HG03039 (cell line): ENCODE data around the gene MYMK.

Source experiments
- ATAC-seq: cut with Tn5 transposase; IDR thresholded peaks from one replicate; pipeline ENCODE4 v1.9.1; 2021; ENCODE audit warnings: mild to moderate bottlenecking, moderate library complexity; ENCODE audit not compliant: unreplicated experiment

The MYMK gene

DNA sequence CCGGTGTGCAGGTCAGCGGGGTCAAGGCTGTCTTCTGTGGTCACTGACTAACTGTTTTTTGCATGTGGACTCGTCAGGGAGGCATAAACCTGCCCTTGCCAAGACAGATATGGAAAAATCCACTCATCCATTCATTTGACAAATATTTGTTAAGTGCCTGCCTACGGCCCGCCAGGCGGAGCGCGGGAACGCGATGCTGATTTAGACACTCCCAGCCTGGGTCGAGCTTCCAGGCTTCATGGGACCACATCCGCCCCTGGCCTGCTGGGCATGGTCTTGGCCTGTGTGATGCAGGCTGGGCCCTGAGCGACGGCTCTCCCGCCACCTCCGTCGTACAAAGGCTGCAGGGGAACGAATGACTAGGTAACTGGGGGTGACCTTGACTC, 18.1 kb downstream of the MYMK start:
- ATAC-seq = no peak

DNA sequence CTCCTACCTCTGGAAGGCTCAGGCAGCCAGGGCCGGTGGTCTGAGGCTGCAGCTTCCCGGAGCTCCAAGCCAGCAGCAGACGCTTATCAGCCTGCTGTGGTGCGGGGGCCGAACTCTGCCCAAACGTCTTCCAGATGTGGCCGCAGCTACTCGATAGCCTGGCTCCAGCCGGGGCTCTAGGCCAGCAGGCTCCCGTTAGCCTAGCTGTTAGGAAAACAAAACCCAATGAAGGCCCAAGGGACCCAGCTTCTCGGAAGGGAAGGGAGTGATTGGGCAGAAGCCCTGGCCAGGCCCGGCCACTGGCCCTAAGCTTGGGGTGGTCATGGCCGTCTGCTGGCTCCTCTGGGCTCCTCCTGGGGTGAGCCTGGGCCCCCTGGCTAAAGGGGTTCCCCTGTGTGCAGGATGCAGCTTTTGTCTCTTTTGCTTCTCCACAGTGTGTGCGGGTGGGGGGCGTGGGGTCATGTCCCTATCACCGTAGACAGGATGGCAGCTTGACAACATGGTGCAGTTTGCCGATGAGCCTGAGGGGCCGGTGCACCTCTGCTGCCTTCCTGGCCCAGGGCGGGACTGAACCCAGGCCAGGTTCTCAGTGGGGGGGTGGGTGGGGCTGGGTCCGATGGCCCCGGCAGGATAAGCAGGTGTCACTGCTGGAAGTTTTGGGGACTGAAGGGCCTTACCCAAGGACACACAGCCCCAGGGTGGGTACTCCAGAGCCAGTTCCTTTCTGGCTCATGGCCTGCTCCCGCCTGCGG, 18.7 kb downstream of the MYMK start:
- ATAC-seq = no peak

DNA sequence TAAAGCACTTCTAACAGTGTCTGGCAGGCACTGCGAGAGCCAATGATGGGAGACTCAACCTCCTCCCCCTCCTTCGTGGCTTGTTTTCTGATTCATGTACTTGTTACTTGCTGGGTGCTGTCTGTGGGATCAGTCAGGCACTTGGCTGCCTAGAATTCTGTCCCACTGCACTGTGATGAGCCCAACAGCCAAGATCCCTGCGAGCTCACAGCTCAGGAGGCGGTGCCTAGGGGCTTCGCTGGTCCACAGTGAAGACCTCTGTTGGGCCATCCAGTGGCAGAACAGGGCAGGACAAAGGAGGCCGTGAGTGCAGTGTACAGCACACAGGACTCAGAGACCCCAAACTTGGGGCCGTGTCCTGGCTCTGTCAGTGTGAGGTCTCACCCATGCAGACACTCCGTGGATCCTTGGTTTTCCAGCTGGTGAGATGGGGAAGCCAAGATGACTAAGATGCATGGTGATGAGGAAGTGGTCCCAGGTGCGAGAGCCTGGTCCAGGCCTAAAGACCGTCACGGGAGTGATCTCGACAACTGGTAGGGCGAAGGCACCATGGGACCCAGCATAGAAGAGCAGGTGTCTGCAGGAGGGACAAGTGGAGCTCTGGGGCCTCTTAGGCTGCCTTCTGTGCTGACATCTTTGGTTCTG, 19.5 kb downstream of the MYMK start:
- ATAC-seq = no peak

DNA sequence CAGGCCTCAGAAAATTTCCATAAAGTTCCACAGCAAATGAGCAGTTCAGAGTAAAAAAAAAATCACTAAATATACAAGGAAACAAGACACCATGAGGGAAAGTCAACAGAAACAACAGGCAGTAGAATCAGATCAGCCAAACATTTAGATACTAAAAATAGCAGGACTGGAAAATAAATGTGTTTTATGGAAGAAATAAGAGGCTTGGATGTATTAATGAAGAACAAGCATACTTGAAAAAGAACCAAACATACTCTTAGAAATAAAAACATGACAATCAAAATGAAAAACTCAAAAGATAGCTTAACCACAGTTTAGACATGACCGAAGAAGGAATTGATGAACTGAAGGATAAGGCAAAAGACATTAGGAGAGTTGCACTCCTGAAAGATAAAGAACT, 22.6 kb downstream of the MYMK start:
- ATAC-seq = no peak

DNA sequence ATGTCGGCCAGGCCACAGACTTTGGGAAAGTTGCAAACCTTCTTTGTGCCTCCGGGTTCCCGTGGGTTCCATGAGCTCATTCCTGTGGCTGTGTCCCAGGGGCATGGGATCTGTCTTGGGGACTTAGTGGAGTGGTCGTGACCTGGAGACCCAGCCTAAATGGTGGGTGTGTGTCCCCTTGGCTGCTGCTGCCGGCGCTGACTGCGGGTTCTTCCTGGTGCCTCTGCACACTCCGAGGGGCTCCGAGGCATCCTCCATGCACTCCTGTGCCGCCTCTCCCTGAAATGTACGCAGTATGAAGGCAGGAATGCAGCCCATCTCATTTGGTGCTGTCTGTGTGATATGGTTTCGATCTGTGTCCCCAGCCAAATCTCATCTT, 24.9 kb downstream of the MYMK start:
- no peak for ATAC-seq

DNA sequence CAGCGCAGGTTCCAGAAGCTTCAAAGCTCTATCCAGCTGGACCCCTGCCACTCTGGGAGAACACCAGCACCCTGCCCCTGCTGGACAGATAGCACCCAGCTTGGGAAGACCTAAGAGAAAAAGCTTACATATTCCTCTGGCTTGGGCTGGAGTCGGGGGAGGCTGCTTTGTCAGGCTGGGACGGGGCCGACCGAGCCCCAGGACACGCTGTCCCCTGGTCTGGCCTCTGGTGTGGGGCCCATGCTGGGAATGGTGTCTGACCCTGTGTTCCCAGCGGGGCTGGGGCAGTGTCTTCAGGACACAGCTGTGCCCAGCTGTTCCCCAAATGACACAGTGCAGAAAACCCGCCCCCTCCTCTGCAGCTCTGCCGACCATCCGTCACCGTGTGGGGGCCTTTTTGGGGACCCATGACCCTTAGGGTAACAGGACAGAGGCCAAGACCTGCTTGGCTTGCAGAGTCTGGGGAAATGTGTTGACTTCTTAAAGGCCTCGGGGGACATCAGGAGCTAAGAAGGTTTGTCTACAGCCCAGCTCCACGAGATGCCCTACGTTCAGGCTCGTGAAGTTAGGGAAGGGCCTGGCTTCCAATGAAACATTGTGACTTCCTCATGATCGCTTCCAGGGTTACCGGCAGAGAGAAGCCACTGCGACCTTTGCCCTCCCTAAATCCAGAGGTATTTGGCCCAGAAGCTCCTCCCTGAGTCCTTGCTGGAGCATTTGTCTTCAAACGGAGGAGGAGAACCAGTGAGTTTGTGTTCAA, 25.4 kb downstream of the MYMK start:
- ATAC-seq = no peak

DNA sequence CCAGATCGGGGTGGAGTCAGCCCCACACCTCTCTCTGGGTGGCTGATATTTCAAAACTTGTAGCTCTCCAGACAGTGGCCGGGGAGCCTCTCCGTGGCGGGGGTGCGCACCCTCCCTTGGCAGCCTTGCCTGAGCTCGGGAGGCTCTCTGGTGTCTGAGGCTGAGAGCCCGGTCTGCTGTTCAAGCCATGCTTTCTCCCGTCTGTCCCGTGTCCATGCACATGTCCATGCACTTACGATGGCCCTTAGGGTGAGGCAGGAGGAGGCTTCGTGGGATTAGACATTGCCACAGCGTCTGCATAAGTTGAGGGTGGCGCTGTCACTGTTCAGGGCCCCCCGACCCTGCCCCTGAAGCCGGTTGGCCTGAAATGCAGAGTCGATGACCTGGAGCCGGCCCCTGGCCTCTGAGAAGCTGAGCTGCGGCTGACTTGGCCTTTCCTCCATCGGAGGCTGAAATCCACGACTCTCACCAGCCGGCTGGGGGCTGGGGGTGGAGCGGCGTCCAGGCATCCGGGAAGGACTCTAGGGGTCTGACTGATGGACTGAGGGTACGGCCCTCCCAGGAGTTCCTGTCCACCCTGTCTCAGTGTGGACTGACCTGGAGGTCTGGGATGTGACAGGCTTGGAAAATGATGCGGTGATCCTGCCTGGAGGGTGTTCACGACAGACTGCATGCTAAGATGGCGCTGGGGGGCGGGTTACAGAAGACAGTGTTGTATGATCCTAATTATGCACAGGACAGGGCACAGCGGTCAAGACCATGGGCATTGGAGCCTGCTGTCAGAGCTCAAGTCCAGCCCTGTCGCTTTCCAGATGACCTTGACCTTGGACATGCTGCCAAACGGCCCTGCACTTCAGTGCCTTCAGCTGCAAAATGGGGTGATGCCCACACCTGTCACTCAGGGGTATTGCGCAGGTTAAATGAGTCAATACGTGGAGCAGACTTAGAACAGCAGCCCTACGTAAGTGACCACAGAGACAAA, 27.6 kb downstream of the MYMK start:
- no peak for ATAC-seq

DNA sequence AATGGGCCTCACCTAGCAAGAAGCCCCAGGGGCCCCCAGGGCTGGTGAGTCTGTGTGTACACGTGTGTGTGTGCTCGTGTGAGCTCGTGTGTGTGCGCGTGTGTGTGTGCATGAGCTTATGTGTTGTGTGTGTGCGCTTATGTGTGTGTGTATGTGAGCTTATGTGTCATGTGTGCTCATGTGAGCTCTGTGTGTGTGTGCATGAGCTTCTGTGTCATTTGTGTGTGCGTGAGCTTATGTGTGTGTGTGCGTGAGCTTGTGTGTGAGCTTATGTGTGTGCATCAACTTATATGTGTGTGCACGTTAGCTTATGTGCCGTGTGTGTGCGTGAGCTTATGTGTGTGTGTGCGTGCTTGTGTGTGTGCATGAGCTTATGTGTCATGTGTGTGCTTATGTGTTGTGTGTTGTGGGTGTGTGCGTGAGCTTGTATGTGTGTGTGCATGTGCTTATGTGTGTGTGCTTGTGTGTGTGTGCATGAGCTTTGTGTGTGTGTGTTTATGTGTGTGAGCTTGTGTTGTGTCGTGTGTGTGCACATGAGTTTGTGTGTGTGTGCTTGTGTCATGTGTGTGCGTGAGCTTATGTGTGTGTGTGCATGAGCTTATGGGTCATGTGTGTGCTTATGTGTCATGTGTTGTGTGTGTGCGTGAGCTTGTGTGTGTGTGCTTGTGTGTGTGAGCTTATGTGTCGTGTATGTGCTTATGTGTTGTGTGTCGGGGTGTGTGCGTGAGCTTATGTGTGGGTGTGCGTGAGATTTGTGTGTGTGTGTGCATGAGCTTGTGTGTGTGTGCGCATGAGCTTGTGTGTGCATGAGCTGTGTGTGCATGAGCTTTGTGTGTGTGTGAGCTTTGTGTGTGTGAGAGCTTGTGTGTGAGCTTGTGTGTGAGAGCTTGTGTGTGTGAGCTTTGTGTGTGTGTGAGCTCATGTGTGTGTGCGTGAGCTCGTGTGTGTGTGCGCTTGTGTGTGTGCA, 29.1 kb downstream of the MYMK start:
- ATAC-seq = no peak

DNA sequence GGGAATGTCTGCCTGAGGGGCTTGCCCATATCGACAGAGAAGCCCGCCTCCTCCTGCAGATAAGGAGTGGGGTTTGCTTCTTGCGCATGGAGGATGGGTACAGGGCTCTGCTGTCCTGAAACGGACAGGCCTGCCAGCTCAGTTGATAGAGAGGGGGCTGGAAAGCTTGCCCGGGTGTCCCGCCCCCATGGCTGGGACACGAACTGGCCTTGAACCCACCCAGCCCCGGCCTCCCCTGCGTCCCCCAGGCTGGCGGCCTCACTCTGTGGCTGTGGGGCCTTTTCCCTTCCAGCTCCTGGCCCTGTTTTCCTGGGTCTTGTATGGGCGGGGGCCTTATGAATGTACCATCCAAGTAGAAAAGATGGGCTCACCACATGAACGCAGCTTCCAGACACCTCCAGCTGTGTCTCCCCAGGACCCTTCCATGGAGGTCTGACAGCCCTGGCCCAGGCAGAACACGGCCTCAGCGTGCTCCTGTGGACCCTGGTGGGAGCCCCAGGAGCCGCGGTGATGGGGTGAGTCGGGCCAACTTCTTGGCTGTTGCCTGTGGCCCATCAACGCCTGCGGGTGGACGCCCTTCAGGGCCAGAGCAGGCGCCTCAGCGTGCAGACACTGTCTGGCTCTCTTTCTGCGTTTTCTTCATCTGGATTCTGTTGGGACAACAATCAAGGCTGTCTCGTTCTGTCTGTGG, 30.0 kb downstream of the MYMK start:
- ATAC-seq = no peak

DNA sequence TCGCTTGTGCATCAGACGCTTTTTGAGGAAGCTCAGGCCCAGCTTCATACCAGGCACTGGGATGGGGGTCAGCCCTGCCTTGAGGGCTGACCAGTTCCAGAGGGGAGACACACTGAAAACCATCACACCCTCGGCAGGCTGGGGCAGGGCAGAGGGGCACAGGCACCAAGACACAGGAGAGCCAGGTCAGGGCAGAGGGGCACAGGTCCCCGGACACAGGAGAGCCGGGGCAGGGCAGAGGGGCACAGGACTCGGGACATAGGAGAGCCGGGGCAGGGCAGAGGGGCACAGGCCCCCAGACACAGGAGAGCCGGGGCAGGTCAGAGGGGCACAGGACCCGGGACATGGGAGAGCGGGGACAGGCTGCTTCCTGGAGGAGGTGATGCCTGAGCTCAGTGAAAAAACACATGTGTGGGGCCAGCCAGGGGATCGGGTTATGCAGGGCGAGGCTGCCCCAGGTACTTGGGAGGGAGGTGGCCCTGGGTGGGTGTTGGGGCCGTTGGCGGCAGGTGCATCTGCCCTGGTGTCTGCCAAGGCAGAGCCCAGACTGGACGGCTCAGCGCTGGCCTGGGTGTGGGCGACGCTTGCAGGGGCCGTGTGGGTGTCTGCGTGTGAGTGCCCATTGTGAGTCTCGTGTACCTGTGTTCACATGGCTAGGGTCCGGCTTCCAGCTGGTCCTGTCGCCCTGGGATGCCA, 30.8 kb downstream of the MYMK start:
- ATAC-seq = no peak

DNA sequence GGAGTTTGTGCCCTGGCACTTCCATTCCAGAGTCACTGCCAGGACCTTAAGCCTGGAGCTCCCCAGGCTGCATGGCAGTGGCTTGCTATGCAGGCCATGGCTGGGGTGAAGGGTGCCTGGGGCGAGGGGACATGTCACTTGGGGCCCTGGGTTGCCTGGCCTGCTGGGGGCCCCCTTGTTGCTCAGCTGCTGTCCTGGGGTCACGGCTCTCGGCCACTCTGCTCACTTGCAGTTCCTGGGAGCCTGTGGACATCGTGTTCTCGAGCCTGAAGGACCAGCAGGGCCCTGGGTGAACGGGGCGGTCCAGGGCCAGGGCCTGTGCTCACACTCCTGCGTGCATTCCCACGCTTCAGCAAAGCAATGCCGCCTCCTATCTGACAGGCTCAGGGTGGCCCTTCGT, 31.3 kb downstream of the MYMK start:
- ATAC-seq = no peak

DNA sequence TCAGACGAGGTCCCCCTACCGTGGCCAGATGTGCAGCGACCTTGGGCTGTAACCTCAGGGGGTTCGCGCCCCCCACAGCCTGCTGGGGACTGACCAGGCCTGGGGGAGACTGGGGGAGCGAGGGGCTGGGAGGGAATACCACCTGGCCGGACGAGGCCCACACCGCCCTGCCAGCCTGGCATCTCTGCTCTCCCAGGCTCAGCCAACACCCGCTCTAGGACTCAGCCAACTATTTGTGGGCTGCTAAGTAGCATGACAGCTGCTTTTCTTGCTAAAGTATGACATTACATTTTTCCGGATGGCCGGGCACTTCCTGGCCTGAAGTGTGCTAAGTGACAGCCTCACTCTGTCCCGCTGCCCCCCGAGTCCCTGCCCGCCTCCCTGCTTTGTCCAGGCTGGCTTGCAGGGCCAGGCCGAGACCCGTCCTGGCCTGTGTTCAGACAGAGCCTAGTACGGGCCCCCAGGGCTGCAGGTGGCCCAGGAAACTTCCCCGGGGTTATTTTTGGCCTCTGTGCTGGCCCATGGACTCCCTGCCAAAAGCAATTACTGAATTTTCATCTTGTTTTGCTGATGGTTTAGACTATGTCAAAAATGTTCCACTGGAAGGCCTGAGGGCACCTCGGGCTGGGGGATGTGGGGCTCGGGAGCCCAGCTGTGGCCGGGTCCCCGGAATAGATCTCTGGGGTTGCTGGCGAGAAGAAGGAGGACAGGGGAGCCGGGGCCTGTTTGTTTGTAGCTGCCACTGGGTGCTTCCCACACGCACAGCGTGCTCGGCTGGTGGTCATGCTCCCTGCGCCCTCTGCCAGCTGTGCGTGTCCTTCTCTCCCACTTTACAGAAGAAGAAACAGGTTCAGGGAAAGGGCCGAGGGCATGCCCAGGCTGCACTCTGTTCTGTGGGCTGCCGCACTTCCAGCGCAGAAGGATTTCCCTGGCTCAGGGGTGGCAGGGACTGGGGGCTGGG, 32.4 kb downstream of the MYMK start:
- ATAC-seq = no peak

DNA sequence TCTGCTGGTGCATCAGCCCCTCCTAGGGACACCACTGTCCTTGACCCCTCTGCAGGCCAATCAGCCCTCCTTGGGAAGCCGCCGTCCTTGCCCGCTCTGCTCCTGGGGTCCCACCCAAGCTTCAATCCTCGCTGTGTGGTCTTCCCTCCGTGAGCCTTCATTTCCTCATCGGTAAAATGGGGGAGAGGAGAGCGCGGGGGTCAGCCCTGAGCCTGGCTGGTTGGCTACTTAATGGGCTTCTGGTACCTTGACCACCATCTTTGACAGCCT, 33.2 kb downstream of the MYMK start:
- no peak for ATAC-seq

DNA sequence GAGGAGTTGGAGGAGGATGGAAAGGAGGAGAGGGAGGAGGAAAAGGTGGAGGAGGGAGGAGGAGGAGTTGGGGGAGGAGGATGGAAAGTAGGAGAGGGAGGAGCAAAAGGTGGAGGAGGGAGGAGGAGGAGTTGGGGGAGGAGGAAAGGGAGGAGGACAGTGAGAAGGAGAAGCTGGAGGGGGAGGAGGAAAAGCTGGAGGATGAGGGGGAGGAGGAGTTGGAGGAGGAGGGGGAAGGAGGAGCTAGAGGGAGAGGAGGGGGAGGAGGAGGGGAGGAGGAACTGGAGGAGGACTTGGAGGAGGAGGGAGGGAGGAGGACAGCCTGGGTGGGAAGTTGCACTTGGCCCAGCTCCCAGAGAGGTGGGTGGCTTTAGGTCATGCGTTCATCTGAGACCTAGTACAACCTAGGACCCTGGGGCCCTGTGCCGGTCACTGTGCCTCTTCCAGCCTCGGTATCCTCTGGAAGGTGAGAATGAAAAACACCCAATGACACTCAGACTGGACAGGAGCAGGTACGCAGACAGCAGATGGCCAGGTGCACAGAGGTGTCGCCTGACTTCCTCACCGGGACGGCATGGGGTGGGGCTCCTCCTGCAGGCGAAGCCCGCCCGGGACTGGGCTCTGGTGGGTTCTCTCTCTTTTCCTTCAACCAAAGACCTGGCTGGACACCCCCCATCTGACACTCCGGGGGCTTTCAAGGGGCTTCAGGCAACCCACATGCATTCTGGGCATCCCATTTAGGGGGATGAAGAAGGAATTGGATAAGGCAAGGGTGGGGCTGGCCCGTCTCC, 33.7 kb downstream of the MYMK start:
- ATAC-seq = no peak

DNA sequence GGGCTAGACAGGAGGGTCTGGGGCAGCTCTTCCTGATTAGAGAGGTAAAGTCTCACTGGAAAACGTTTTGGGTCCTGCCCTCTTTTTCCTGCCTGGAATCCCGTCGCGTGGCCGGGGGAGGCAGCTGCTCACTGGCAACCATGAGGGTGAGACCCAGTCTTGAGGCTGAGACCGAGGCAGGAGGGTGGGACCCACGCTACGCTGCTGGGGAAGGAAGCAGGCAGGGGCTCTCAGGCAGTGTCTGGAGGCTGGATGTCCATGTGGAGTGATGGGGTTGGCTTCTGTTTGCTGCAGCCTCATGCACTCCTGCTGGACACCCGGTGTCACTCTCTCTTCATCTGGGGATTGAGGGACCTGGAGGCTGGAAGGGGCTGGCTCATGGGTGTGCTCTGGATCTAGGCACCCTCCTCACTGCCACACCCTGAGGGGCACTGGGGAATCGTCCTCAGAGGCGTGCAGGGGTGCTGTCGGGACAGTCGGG, 34.5 kb downstream of the MYMK start:
- ATAC-seq = no peak

DNA sequence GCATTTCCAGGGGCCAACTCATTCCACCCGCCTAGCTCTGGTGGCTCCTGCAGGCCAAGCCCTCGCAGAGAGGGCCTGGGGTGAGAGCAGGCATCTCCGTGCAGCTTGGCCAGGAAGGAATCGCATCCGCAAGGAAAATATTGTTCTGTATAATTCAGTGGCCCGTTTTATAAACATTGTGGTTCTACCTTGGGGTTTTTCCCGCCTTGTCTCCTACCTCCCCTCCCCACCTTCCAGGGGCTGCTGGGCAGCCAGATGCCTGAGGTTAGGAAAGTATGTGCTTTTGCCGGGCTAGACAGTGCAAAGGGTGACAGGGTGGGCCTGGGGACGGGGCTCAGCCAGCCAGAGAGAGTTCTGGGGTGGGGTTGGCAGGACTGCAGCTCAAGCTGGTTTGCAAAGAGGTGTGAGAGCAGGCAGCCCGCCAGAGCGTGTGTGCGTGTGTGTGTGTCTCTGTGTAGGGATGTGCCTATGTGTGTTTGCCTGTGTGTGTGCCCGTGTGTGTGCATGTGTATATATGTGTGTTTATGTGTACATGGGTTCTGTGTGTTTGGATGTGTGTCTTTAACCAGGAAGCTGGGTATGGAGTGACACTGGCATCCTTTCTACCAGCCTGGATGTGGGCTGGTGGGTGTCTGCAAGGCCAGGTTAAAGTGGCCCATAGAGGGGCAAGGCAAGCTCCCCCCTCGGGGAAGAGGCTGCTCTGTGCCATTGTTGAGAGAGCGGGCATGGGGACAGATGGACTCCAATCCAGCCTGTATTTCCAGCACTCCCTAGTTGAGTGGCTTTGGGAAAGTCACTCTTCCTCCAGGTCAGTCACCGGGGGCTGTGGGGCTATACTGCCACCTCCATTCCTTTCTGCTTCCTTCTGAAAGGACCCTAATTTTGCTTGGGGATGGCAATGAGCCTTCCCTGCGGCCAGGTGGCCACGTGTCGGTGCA, 35.2 kb downstream of the MYMK start:
- no peak for ATAC-seq
